GM18511 (cell line): Measurements from ENCODE around the gene RPL22.

Experiments used
- ATAC-seq: cut with Tn5 transposase; IDR thresholded peaks from one replicate; pipeline ENCODE4 v1.9.1; 2021; ENCODE audit warnings: mild to moderate bottlenecking, moderate library complexity; ENCODE audit not compliant: unreplicated experiment

RPL22 gene

GRCh38 chr1:6199298-6200187 is at the start of gene RPL22:
TSS of gene RPL22 (minus strand) at chr1:6199595. CDS start at chr1:6199573, 22 bp downstream.
- peak; percentile 95 for ATAC-seq

- no peak for ATAC-seq
Observed at GRCh38 chr1:6248161-6248776, 48.9 kb upstream of the RPL22 start.

GRCh38 chr1:6247651-6248050 is 48.3 kb upstream of the RPL22 start:
- ATAC-seq = no peak

GRCh38 chr1:6246497-6247467 is 47.4 kb upstream of the RPL22 start:
- ATAC-seq = no peak

GRCh38 chr1:6245869-6246496 is 46.6 kb upstream of the RPL22 start:
- no peak for ATAC-seq

GRCh38 chr1:6245086-6245868 is 45.9 kb upstream of the RPL22 start:
- ATAC-seq = peak; percentile 59

GRCh38 chr1:6244401-6245049 is 45.1 kb upstream of the RPL22 start:
- no peak for ATAC-seq

GRCh38 chr1:6243993-6244392 is 44.6 kb upstream of the RPL22 start, which contains the start of gene HES3:
TSS of gene HES3 (plus strand) at chr1:6244179. CDS start at chr1:6244366, 187 bp downstream.
- no peak for ATAC-seq

GRCh38 chr1:6243053-6243834 is 43.8 kb upstream of the RPL22 start:
- ATAC-seq = no peak

- no peak for ATAC-seq
Observed at GRCh38 chr1:6241887-6242740, 42.7 kb upstream of the RPL22 start.

GRCh38 chr1:6241107-6241886 is 41.9 kb upstream of the RPL22 start:
- ATAC-seq = no peak

- no peak for ATAC-seq
Observed at GRCh38 chr1:6239950-6240768, 40.8 kb upstream of the RPL22 start.

GRCh38 chr1:6239213-6239752 is 39.9 kb upstream of the RPL22 start:
- ATAC-seq = no peak

GRCh38 chr1:6237093-6237492 is 37.7 kb upstream of the RPL22 start:
- ATAC-seq = no peak

GRCh38 chr1:6235296-6235677 is 35.9 kb upstream of the RPL22 start:
- ATAC-seq = peak; percentile 28
